HG02981 (cell line): ENCODE data around the gene LUZP4.
"Not testable (repeated sequence)": the region's sequence is repeated elsewhere in the genome, so short reads cannot be mapped to it uniquely, and the experiment has no call there.

Experiments
- ATAC-seq: cut with Tn5 transposase; IDR thresholded peaks from one replicate; pipeline ENCODE4 v1.9.1; 2021; ENCODE audit warnings: mild to moderate bottlenecking, moderate library complexity; ENCODE audit not compliant: unreplicated experiment

LUZP4 gene

DNA sequence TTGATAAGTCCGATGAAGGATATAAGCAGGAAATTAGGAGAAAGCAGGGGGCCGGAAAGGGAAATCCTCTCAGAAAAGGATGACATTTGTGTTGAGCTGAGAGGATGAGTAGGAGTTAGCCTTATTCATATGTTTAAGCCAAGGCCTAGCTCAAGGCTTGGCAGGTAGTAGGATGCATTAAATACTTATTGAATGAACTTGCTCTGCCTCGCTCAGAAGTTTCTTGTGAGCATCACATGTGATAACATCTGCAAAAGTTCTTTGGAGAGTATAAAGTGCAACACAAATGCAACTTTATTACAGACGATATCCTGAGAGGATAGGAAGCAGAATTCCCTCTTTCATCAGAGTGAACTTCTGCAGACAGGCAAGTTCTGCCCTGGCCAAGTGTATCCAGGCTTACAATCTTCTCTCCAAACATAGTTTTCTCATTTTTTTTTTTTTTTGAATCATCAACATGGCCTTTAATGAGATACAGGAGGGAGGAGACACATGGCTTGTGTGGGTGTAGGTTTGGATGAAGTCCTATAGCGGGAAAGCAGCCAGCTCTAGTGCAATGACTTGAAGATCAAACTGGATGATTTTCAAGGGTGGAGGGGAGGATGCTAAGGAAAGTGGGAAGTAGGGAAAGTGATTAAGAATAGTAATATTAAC lies 48.1 kb downstream of the LUZP4 start:
- no peak for ATAC-seq

DNA sequence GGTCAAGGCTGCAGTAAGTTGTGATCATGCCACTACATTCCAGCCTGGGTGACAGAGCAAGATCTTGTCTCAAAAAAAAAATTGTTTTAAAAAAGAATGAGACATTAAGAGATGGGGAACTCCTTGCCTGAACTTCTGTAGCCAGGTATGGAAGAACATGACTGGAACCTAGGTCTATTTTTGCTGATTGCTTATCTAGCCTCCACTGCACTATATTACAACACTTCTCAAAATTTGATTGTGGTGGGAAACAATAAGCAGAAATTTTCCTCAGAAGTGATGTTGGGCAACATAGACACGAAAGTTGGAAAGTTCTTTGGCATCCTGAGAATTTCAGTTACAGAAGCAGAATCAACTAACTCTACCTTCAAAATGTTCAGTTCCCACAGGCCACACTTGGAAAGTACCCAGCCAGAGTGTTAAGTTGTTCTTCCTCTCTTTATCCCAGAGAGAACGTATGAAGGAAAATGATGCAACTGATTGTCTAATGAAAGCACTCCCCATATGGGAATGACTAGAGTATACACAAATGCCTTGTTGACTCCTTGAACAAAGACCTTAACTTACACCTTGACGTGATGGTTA lies 50.0 kb downstream of the LUZP4 start:
- ATAC-seq, result no peak

DNA sequence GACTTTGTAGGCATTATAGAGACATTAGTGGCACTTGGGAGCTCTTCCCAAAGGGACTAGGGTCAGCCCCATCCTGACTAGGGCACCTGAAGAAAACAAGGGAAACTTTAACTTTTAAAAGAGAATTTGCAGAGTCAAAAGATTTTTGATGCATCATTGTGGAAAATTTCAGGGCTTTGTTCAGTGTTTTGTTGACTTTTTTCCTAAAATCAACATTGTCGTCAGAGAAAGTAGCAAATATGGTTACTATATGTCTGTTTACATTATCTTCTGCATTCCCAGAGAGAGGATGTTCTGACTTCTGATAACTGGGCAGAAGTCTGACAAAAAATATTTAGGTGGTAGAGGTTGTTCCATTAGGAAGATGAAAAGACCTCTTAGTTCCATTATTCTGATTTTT lies 51.9 kb downstream of the LUZP4 start:
- no peak for ATAC-seq

DNA sequence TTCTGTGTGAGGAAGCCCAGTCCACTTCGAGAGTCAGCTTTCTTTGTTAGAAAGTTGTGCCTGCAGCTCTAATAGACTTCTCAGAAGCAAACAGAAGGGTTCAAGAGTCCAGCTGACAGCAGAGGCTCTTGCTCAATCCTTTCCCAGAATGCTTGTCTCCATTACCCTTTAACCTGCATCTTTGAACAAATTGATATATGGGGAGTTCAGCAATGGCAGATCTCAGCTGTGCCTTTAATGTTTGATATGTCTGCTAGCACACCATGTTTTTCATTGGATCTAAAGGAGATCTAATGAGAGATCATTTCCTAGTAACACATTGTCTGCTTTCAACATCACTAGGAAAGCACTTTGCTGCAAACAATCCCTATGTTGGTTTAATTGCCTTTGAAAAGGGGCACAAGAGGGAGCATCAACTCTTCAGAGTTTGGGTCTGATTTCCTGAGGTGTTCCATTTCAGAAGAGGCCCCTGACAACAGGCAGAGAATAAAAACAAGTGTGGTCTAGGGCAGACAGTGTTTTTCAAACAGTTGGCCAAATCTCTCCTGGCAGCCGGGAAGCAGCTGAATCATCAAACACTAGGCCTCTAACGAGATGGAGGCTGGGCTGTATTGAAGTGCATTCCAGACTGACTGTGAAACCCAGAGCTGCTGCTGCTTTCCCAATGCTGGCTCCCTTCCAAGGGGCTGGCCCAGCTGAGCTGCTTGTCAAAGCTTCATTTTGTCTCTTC lies 55.5 kb downstream of the LUZP4 start:
- ATAC-seq, result no peak

DNA sequence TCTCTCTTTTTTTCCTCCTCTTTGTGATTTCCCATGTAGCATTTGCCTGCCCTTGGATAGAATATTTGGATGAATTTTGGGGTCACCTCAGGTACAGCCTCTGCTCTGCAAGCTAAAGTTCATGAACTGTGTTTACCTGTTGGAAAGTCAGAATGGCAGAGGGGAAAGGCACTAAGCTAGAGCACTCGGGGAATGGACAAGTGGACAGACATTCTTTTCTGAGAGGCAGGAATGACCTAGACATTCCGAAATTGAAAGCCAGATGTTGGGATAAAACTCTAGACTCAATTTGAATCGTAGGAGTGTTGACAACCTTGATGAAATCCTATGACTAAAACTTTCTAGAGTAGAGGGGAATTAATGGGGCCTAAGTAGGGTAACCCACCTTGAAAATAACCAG lies 56.1 kb downstream of the LUZP4 start:
- ATAC-seq, result no peak

DNA sequence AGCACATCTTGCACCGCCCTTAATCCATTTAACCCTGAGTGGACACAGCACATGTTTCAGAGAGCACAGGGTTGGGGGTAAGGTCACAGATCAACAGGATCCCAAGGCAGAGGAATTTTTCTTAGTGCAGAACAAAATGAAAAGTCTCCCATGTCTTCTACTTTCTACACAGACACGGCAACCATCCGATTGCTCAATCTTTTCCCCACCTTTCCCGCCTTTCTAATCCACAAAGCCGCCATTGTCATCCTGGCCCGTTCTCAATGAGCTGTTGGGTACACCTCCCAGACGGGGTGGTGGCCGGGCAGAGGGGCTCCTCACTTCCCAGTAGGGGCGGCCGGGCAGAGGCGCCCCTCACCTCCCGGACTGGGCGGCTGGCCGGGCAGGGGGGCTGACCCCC lies 57.2 kb downstream of the LUZP4 start:
- ATAC-seq, result not testable (repeated sequence)

DNA sequence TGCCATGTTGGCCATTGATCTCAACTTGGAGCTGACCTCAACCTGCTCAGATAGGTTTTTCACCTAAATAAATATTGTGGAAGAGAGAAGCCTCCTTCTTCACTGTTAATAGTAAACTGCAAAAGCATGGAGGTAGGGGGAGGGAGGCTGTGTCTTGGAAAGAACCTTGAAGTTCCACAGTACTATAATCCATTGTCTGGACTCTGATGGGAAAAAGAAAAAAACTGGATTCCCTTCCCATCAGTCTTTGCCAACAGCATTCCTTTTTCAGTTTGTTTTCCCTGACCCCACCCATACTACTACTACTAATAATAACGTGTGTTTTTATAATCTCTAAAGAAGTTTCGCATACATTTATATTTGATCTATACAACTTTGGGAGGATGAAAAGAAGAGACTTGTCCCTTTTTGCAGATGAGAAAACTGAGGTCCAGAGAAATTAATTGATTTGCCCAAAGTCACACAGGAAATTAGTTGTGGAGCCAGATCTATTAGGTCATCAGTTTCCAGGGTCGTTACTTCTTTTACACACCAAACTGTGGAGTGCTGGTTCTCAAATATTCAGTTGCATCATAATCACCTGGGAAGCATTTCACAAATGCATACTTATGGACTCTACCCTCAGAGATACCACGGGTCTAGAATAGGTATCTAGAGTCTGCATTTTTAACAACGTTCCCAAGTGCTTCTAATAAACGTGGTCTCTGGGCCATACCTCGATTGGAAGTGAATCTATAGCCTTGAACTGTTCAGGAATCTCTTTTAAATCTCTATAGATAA lies 59.1 kb downstream of the LUZP4 start:
- ATAC-seq, result no peak

DNA sequence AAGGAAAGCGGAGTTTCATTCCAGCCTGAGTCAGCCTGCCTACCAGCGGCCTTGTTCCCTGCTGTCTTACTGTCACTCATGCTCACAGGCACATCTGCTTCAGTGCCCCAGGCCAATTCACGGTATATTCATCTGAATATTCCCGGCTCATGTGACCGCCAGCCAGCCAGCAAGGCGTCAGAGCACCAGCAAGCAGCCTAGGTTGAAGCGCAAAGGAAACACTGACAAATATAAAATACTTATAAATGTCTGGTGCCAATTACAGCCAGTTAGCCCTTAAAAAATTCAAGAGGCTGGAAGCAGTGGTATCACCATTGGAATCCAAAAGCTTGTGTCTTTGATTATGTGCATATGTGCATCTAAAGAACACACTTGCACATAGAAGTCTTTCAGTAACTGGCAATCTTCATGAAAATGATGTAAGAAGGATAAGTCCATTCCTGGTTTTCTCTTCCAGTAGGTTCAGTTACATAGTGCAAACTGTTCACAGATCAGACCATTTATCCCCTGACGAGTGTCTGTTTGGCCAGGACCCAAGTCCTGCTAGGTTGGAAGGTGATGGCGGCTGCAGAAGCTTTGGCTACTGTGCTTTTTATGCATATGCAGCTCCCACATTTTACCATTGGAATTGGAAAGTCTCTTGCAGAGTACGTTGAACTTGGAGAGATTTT lies 61.3 kb downstream of the LUZP4 start:
- no peak for ATAC-seq

GRCh38 chrX:115356369-115356768 lies 66.9 kb downstream of the LUZP4 start:
- no peak for ATAC-seq
